ENCODE measurements around the gene SRGAP3.

The SRGAP3 gene

DNA sequence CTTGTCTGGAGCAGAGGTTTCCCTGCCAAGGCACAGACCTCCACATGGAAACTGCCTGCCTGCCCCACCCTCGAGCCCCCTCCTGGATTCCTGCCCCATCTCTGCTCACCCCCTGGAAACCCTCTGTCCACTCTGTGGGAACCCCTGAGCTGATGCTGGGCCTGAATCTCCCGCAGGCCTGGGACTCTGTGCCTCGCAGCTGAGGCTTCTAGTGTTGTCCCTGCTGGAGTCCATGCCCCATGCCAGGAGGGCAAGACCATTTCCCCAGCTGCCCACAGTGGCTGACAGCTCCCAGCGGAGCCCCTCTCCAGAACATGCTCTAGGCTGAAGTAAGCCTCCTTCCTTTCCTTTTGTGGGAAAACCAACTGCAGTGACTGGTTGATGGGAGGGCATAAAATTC lies 46.9 kb downstream of the SRGAP3 start:
- DNase-seq (ENCODE audit: low read depth in 2 of 2, low spot score in 1 of 2) = no peak

DNA sequence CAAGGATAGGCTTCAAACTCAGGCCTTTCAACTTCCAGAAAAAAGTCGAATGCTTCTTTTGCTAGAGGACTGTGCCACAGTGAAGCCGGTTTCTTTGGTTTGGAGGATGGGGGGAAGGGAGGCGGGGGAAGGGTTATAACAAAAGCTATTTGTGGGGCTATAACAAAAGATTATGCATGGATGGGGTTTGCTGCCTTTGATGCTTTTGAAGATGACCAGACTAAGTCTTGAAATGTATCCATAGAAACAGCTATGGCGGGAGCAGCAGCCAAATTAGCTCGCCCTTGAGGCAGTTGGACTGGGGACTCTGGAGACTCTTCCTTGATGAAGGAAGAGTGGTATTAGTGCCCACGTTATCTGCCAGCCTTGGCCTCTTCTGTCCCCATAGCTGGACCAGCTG lies 47.5 kb downstream of the SRGAP3 start:
- DNase-seq (ENCODE audit: low read depth in 2 of 2, low spot score in 1 of 2) = no peak

DNA sequence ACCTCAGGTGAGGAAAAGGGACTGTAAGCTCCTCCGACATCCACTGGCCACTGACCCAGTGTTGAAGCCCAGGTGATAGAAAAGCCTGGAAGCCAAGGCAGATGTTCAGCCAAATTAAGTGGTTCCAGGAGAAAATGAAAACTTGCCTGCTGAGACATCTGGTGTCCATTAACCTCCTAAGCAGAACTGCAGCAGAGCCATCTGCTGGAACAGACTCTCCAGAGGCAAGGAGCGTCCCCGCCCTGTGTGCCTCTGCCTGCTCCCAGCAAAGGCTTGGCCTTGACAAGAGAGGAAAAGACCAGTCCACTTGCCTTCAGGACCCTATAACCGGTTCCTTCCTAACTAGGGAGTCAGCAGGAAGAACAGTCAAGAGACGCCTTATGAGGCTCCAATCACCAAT lies 48.2 kb downstream of the SRGAP3 start:
- no peak for DNase-seq (ENCODE audit: low read depth in 2 of 2, low spot score in 1 of 2)

DNA sequence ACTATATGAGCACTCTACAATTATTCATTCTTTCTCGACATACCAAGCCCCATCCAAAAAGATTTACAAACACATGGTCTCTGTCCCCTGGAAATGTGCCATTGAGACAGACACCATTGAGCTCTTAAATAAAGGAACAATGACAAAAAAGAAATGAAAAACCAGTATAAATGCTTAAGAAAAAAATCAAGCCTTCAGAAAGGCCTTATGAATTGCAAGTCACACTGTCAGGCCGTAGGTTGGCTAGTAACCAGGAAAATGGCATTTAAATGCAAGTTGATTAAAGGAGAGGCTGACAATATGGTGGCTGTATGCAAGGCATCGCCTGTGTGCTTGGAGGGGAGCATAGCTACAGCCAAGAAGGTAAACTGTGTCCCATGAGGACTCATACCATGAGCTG lies 49.7 kb downstream of the SRGAP3 start:
- DNase-seq (ENCODE audit: low read depth in 2 of 2, low spot score in 1 of 2) = no peak

DNA sequence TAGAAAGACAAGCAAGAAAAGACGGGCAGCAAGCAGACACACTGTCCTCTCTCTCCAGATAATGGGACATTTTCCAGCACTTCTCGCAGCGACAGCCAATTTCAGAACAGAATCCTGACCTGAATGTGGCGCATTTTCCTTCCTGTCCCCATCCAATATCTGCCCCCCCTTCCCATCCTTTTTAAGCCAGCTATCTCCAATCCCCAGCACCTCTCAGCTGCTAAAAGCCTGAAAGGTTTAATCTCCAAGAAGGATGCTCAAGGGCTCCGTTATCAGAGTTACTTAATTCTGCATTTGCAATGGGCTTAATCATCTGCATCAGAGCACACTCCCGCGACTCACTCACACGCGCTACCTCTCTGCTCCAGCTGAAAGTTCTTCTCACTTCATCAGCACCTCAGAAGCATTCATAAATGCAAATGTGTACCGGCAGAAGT lies 50.5 kb downstream of the SRGAP3 start:
- no peak for DNase-seq (ENCODE audit: low read depth in 2 of 2, low spot score in 1 of 2)

DNA sequence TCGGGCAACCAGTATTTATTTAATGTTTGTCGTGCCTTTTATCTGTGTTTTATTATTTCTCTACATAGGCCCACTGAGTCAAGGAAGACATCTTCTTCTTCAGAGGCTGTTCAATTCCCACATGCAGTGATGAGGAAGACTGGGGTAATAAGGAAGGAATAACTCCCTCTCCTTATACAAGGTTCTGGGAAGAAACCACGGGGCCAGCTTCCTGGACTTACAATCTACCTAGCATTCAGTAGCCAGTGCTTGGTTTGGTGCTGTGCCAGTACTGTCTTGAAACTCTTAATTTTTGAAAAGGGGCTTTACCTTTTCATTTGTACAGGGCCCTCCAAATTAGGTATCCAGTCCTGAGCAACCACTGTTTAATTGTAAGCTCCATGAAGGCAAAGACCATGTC lies 51.2 kb downstream of the SRGAP3 start:
- no peak for DNase-seq (ENCODE audit: low read depth in 2 of 2, low spot score in 1 of 2)

DNA sequence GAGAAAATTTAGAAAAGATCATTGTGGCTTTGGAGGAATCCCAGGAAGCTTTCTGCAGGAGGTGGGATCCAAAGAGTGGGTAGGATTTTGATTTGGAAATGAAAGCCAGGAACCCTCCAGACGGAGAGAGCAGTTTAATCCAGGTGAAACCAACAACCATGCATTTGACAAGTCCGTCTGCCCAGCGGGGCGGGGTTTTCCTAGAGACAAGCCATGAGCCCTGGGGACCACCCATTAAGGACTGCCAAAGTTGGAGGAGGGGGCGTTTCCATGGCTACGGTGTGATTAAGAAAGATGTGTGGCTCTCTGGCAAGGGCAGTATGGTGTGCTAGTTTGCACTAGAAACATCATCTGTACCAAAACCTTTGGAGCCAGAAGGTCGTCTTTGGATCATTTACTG lies 53.4 kb downstream of the SRGAP3 start:
- no peak for DNase-seq (ENCODE audit: low read depth in 2 of 2, low spot score in 1 of 2)

DNA sequence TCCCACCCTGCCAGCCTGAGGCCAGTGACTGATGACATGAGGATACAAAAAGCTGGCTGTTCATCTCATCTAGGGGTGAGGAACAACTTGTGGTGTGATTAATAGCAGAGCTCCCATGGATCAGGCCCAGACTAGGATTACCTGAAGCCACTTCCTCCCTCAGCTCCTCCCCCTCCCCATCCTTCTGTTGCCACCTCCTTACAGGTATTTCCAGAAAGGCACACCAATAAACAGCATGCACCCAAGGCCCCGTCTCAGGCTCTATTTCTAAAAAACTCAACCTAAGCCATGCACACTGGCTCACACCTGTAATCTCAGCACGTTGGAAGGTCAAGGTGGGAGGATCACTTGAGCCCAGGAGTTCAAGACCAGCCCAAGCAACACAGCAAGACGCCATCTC lies 54.1 kb downstream of the SRGAP3 start:
- no peak for DNase-seq (ENCODE audit: low read depth in 2 of 2, low spot score in 1 of 2)

DNA sequence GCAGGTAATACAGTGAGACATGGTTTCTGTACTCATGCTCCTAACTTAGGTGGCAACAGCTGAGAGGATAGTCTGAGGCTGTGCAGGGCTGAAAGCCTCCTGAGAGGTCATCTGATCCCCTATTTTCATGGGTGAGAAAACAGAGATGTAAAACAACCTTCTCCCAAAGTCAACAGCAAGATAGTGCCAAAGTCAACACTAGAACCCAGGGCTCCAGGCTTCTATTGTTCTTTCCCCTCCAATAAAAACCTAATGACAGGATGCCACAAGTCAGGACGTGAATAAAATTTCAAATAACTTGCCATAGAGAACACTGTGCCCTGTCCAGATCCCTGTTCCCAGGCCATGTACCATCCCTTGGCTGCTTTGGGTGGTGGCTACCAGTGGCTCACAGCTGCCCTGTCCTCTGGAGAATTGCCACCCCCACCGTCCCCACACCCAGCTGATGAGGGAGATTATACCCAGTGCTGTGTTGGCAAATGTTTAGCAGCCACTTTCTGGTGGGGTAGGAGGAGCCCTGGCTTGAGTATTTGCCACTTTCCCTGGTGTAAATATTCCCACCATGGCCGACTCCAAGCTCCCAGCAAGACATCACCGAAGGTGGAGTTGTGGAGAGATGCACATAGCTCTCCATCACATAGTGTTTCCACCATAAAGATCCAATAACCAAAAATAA lies 54.8 kb downstream of the SRGAP3 start:
- DNase-seq (ENCODE audit: low read depth in 2 of 2, low spot score in 1 of 2) = no peak

DNA sequence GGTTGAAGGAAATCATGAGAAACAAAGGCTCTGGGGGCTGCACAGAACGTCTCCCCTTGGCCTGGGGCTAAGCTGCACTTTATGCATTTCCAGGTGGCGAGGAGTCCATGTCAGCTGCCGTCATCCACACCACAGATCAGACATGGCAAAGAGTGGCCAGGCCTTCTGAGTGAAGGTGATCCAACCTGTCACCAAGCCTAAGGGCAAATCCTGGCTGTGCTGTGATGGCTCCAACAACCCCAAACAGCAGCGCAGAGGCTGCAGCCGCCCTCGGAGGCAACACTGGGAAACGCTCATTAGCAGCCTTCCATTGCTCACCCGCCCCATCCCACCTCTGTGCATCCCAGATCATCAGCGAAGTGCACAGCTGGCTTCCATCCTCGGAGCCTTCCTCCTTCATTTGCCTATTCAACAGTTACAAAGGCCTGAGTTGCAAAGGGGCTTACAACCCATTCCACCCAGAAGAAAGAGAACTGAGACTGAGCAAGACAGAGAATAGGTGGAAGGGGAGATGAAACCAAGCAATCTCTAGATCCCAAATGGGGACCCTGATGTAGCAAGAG lies 55.7 kb downstream of the SRGAP3 start:
- no peak for DNase-seq (ENCODE audit: low read depth in 2 of 2, low spot score in 1 of 2)

DNA sequence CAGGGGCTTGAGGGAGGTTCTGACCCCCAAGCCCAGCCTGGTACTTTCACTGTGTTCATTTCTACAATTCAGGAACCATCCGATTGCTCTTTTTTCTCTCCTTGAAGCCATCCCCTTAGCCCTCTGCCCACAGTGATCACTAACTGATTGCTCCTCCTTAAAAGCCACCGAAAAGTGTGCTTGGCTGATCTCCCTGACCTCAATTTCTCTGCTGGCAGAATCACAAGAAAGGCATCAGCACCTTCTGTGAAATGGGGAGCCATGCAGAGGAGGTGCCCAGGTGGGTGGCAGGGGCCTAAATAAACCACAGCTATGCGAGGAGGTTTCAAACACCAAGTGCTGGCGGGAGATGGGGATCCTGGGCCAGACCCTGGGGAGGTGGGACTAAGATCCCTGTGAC lies 56.2 kb downstream of the SRGAP3 start:
- DNase-seq (ENCODE audit: low read depth in 2 of 2, low spot score in 1 of 2) = no peak

DNA sequence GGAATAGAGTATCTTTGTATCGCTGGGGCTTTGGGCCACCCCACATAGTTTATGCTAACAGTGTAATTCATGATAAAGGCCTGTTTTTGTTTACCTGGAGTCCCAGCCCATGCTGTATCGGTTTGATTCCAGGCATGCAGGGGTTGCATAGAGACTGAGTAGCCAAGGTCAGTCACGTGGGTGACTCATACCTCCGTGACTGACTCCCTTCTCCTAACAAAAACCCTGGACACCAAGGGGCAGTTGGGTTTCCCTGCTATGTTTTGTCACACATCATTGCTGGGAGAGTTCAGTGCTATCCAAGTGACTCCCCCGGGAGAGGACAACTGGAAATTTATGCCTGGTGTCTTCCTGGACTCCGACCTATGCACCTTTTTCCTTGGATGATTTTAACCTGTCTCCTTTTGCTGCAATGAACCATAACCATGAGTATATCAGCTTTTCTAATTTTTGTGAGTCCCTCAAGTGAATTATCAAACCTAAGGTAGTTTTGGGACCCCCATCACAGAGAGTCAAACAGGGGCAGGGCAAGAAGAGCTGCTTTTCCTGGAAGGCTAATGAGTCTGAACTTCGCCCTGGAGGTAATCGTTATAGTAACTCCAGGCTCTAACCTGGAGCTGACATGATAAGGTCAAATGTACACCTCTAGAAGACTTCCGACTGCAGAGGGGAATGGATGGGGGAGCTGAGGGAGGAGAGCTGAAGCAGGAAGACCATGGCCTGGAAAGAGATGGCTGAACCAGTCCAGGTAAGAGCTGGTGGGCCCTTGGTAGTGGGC lies 57.0 kb downstream of the SRGAP3 start:
- DNase-seq (ENCODE audit: low read depth in 2 of 2, low spot score in 1 of 2) = no peak

DNA sequence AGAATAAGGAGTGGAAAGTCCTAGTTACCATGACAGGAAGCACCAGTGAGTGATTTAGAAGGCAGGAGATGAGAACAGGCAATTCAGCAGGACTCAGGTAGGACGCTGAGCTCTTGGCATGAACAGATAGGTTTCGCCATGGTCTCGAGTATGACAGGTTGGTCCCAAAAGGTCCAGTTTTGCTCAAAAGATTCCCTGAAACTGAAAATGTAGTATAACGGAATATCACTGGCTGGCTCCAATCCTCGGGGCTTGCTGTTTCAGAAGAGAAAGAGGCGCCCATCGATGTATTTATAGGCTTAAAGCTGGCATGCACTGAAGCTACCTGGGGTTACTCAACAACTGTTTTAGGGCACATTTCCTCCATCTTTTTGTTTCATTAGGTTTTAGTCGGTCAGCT lies 59.2 kb downstream of the SRGAP3 start:
- DNase-seq (ENCODE audit: low read depth in 2 of 2, low spot score in 1 of 2) = no peak

DNA sequence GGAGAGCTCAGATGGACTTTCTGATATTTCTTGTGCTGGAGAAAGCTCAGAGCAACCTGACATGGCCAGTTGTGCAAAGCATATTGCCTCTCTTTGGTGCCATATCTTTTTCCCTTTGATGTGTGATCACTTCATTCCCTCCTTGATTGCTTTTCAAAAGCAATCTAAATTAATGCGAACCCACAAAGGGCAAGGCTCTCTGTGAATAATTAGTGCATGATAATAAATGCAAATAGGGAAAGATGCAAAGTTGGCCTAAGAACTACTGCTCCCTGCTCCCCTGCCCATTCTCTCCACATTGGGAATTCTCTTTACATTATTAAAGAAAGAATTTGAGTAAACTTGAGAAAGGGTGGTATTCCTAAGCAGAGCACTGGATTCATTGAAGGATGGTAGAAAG lies 60.9 kb downstream of the SRGAP3 start:
- no peak for DNase-seq (ENCODE audit: low read depth in 2 of 2, low spot score in 1 of 2)

DNA sequence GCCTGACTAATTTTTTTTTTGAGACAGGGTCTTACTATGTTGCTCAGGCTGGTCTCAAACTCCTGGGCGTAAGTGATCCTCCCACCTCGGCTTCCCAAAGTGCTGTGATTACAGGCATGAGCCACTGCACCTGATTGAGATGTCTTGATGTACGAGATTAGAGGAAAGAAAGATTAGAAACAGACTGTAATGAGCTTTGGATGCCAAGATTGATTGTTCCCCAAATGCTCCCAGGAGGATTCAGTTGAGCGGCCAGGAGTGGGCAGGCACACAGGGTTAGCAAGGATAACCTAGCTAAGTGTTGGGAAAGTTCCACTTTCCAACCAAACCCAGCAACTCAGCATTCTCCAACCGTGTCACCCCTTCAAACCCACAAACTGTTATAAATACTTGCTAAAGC lies 63.7 kb downstream of the SRGAP3 start:
- DNase-seq (ENCODE audit: low read depth in 2 of 2, low spot score in 1 of 2) = no peak

DNA sequence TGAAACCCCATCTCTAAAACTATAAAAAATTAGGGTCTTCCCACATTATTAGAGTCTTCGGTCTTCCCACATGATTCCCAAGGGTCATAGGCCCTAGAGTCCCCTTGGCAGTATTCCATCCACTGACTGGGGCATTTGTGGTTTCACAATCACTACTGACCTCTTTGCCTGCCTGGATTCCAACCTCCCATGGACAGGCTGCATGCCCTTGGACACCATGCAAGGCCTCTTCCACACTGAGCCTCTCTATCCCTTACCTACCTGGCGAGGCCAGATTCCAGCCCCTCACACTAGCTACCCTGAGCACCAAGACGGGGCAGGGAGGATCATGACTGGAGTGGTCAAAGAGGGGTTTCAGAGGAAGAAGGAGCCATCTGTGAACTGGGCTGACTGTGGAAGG lies 64.4 kb downstream of the SRGAP3 start:
- no peak for DNase-seq (ENCODE audit: low read depth in 2 of 2, low spot score in 1 of 2)

DNA sequence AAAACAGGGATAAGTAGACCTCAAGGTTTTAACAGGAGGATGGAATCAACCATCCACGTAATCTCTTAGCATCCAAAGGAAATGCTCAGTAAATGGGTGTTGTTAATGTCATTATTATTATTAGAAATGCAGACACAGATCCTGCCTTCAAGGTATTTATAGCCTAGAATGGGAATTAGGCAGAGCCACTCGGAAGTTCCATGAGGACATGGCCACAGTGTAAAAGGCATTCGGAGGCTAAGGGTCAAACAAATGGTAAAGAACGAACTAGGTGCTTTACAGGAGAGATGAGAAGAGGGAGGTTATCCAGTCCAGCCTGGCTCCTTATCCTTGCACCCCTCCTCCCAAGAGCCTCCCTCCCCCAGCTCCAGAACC lies 65.0 kb downstream of the SRGAP3 start:
- DNase-seq (ENCODE audit: low read depth in 2 of 2, low spot score in 1 of 2) = no peak

DNA sequence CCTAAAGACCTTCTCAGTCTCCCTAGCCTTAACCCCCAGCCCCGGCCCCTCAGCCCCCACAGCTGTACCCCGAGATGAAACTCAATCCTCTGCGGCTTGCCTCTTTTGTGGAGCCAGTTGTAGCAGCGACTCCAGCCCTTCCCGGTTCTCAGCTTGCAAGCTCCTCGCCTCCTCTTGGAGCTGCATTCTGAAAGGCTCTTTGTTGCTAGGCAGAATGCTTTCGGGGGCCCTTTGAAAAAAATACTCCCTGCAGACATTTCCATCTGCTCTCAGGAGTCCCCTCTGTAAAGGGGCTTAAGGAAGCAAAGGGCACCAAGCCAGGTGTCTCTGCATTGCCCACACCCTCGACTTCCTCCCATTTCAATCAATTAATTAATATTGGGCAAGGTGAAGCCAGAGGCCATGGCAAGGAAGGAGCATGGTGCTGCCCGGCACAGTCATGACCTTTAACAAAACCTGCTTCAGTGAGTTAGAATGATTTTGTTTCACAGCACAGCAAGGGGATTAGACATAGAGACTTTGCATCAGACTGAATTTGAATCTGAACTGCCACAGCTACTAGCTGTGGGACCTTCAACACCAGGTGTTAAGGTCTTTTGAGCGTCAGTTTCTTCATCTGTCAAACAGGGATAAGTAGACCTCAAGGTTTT lies 65.5 kb downstream of the SRGAP3 start:
- DNase-seq (ENCODE audit: low read depth in 2 of 2, low spot score in 1 of 2) = no peak

DNA sequence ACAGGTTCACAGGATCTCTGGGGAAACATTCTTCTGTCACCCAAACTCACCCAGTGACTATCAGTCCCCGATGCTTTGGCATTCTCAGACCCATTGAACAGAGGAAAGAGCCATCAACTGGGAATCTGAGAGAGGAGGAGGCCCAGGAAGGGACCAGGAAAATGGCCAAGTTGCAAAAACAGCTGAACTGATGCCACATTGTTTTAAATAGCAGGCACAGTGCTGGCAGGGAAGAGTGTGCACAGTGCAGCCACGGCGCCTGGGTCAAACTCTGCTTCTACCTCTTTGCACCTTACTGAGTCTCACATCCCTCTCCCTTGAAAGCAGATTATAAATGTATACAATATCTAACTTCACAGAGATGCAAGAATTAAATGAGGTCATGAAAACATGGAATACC lies 66.4 kb downstream of the SRGAP3 start:
- DNase-seq (ENCODE audit: low read depth in 2 of 2, low spot score in 1 of 2) = no peak

DNA sequence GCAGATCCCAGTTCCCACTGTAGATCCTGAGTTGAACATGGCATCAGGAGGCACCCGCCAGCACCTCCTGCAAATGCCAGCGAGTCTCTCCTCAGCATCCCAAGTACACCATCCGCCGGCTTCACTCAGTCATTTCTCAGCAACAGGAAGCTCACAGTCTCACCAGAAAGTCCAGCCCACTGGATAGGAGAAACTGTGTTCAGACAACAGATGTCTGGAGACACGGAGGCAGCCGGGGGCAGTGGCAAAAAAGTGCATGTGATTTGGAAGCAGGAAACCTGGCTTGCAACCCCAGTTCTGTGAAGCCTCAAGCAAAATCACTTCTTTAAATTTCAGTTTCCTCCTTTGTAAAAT lies 68.7 kb downstream of the SRGAP3 start:
- DNase-seq (ENCODE audit: low read depth in 2 of 2, low spot score in 1 of 2) = no peak

DNA sequence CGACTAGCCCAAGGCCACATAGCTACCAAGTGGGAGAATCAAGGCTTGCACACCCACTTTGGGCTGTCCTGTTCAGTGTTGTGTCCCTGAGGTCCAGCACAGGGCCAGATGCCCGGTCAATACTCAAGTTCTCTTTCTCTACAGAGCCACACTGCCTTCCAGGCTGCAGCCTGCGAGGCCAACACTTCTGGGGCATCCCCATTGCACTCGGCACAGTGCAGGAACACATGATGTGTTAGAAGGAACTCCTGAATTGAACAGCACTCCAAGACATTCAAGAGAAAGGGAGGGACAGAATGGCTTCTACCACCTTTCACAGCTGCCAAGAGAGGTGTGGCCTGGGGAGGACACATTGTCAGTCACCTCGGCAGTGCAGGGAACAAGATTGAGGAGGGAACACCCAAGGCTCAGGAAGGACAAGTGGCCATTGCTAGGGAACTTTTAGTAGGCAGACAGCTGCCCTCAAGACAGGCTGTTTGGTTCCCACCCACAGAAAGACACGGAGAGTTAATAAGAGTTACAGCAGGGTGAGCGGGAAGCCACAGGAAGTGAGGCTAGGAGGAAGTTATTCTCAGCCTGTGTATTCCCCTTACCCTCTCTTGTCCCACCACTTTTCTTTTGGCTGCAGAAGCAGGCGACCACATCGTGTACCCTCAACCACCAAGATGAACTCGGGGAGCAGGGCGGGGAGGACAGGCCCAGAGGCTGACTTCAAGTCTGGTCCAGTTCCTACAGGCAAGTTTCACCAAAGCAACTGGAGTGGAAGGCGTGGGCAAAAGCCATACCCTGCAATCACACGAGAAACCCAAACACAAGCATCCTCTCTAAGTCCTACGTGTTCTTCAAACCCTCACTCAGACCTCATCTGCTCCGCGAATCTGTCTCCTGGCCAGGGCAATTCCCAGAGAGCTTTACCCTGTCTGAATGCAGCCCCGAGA lies 69.4 kb downstream of the SRGAP3 start:
- DNase-seq (ENCODE audit: low read depth in 2 of 2, low spot score in 1 of 2) = no peak

All from stimulated activated CD8-positive, alpha-beta memory T cell treated with anti-CD3 and anti-CD28 coated beads, Interleukin-4, amount 100 ng/mL, for 1 hour (primary cell).